GM19240 (cell line): ENCODE data around the gene PDE4D.
"Not testable (repeated sequence)": the region's sequence is repeated elsewhere in the genome, so short reads cannot be mapped to it uniquely, and the experiment has no call there.

Experiments
- DNase-seq: peaks from one replicate; pipeline ENCODE4 v3.0.0; 2011; ENCODE audit warnings: low spot score; ENCODE audit not compliant: insufficient read length

The PDE4D gene

GRCh38 chr5:59711310-59711709 lies 182.2 kb downstream of the PDE4D start:
- DNase-seq = no peak

- no peak for DNase-seq
Measured at GRCh38 chr5:59709846-59710245, 183.7 kb downstream of the PDE4D start.

- DNase-seq = no peak
Measured at GRCh38 chr5:59709346-59709821, 184.1 kb downstream of the PDE4D start.

- DNase-seq = no peak
Measured at GRCh38 chr5:59704936-59705335, 188.6 kb downstream of the PDE4D start.

GRCh38 chr5:59703789-59704188 lies 189.7 kb downstream of the PDE4D start:
- DNase-seq = no peak

GRCh38 chr5:59698207-59699178 lies 195.0 kb downstream of the PDE4D start:
- no peak for DNase-seq

GRCh38 chr5:59694411-59694810 lies 199.1 kb downstream of the PDE4D start:
- no peak for DNase-seq

GRCh38 chr5:59693492-59694309 lies 199.8 kb downstream of the PDE4D start:
- no peak for DNase-seq

GRCh38 chr5:59685793-59686192 lies 207.7 kb downstream of the PDE4D start:
- no peak for DNase-seq

- DNase-seq = no peak
Measured at GRCh38 chr5:59685191-59685530, 208.4 kb downstream of the PDE4D start.

- DNase-seq = no peak
Measured at GRCh38 chr5:59684388-59685190, 208.9 kb downstream of the PDE4D start.

- DNase-seq = no peak
Measured at GRCh38 chr5:59683311-59683710, 210.2 kb downstream of the PDE4D start.

- no peak for DNase-seq
Measured at GRCh38 chr5:59682542-59682941, 211.0 kb downstream of the PDE4D start.

GRCh38 chr5:59678943-59679342 lies 214.6 kb downstream of the PDE4D start:
- DNase-seq = no peak

- no peak for DNase-seq
Measured at GRCh38 chr5:59674763-59675162, 218.8 kb downstream of the PDE4D start.

- no peak for DNase-seq
Measured at GRCh38 chr5:59673438-59674058, 220.0 kb downstream of the PDE4D start.

GRCh38 chr5:59666440-59667068 lies 227.0 kb downstream of the PDE4D start:
- DNase-seq = no peak

- DNase-seq = not testable (repeated sequence)
Measured at GRCh38 chr5:59665832-59666203, 227.7 kb downstream of the PDE4D start.

- DNase-seq = no peak
Measured at GRCh38 chr5:59665086-59665831, 228.3 kb downstream of the PDE4D start.
